GM20431 (cell line): ENCODE data around the gene CTNNA2.

Source experiments
- in situ Hi-C: fragments of 300-500 bp; cut with MseI, MboI; formaldehyde crosslinking; loops from one replicate; pipeline ENCODE4 v1.15.0; 2020; ENCODE audit warnings: low sequenced_read_pairs; ENCODE audit not compliant: unreplicated experiment

CTNNA2 gene

DNA sequence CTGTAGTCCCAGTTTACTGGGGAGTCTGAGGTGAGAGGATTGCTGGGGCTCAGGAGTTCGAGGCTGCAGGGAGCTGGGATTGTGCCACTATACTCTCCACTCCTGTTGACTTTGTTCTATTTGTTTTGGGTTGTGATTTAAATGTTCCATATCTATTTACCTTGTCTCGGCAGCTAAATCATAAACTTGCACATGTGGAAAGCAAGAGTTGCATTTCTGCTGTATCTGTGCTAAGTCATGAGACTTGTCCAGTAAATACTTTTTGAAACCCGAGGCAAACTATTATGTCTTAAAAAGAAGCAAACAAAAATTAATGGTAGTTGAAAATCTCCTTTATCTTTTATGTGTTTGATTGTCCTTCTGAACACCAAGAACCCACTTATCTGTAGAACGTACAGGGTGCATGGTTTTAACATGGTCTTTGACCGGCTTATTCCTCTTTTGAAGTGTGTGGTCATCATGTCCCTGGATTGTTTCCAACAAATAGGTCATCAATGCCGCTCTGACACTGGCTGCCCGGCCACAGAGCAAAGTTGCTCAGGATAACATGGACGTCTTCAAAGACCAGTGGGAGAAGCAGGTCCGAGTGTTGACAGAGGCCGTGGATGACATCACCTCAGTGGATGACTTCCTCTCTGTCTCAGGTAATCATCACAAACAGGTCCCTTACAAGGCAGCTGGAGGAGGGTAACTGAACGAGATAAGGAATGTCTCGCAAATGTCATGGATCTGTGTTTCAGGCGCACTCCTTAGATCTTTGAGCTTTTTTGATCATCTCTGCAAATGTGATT lies 1032.8 kb downstream of the CTNNA2 start:
- in situ Hi-C loops, result no loop called here

- in situ Hi-C loops, result no loop called here
These were observed 1033.9 kb downstream of the CTNNA2 start for GRCh38 chr2:80546766-80547165.

GRCh38 chr2:80547344-80547743 lies 1034.5 kb downstream of the CTNNA2 start:
- in situ Hi-C loops, result no loop called here

DNA sequence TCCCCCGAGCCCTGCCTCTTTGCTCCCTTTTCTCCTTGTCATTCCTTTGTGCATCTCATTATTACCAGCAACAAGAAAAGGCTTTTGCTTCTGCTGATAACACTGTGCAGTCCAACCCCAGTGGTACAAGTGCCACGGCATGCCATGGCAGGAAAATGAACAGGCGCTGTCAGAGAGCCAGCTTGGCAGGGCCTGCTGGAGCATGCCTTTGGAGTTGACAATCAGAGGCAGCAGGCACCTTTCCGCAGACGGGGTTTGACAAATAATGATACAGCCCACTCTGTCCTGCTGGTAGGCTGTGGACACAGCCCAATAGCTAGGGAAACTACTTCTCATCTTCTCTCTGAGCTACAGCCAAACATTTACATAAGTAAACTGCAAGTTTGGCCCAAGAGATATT lies 1035.6 kb downstream of the CTNNA2 start:
- in situ Hi-C loops, result no loop called here

- in situ Hi-C loops, result no loop called here
These were observed 1037.0 kb downstream of the CTNNA2 start for GRCh38 chr2:80549901-80550300.

DNA sequence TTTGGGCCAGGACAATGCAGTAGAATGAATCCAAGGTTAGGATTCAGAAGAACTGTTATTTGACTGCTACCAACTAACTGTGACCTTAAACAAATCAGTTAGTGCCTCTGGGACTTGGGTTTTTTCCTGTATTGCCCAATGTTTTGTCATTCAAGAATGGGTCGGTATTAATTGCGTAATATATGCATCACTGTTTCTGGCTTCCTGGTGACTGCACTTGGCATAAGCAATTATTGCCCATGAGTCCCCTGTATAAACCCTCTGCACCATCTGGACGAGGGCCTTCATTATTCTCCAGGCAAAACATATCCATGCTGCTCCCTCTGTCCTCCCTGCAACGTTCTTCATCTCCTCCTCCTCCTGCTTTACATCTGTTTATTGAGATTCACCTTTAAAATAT lies 1047.5 kb downstream of the CTNNA2 start:
- in situ Hi-C loops, result no loop called here

GRCh38 chr2:80568011-80568410 lies 1055.2 kb downstream of the CTNNA2 start:
- in situ Hi-C loops, result no loop called here

DNA sequence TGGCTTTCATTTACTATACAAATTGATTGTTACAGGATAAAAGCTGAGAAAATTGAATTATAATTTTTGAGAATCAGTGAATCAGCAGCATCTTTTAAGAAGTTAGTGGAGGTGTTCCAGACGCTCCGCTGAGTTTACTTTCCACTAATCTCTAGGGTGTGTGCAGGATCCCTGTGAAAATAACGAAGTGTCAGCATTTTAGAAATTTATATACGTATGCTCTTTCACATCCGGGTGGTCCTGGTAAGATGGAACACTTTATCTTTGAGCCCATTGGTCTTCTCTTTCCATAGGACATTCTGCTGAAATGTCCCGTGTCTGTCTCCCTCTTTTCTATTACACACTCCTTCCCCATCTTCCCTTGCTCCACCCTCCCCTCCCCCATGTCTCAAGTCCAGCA lies 1060.3 kb downstream of the CTNNA2 start:
- in situ Hi-C loops, result no loop called here

DNA sequence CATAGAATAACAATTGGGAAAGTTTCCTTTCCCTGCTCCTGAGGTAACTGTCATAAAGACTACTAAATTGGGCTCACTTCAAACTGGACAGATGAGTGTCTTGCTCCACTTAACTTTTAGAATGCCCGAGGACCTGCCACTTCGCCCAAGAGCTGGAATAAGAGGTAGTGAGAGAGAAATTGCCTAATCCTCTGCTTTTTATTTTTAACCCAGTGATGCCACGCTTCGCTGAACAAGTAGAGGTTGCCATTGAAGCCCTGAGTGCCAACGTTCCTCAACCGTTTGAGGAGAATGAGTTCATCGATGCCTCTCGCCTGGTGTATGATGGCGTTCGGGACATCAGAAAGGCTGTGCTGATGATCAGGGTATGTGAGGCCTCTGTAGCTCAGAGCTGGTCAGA lies 1061.1 kb downstream of the CTNNA2 start:
- in situ Hi-C loops, result no loop called here

GRCh38 chr2:80579756-80580155 lies 1066.9 kb downstream of the CTNNA2 start:
- in situ Hi-C loops, result no loop called here

- in situ Hi-C loops, result no loop called here
These were observed 1078.4 kb downstream of the CTNNA2 start for GRCh38 chr2:80591233-80591632.

GRCh38 chr2:80592106-80592505 lies 1079.3 kb downstream of the CTNNA2 start:
- in situ Hi-C loops, result no loop called here

DNA sequence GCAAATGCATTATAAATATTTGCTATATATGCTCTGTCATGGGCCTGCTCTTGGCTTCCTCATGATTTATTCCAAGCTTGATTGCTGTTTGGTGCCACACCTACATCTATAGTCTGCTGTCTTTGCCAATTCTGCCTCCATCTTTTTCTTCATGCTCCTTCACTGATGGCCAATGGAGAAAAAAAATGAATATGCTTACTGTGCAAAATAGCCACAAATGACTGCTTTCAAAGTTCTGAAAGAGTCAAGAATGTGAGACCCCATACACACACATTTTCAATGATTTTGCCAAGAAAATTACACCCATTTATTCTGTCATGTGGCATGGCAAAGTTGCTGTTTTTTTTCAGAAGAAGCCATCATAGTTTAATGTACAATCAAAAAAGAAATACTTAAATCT lies 1097.3 kb downstream of the CTNNA2 start:
- in situ Hi-C loops, result no loop called here

DNA sequence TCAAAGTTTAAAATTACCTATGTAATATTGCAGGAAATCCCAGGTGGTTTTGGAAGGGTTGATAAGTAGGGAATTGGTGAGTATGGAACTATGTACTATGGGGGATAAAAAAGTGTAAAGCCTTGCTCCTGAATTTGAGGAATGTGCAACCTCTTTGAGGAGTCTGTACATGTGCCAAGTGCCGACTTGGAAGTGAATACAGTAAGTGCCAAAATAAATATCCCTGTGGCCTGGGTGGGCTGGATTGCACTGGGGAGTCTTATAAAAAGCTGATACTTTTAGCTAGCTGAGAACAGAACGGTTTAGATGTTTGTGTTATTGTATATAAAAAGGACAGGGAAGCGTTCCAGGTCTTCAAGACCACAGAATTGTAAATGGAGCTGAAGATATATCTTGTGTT lies 1108.8 kb downstream of the CTNNA2 start:
- in situ Hi-C loops, result no loop called here

DNA sequence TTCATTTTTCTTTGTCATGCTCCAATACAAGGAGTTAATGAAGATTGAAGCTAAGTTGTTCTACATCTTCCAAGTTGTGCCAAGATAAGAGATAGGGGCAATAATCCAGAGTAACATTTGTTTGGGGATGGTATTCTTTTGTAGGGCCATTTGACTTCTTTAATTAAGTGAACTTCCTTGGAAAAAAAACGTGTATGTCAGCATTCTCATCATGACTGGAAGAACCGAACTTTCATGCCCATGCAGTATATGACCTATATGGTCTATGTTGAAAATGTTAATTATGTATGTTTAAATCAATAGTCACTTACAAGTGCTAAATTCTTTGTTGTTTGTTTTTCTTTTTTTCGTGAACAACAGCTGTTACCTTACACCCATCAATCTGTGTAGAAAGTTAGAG lies 1111.2 kb downstream of the CTNNA2 start:
- in situ Hi-C loops, result no loop called here

DNA sequence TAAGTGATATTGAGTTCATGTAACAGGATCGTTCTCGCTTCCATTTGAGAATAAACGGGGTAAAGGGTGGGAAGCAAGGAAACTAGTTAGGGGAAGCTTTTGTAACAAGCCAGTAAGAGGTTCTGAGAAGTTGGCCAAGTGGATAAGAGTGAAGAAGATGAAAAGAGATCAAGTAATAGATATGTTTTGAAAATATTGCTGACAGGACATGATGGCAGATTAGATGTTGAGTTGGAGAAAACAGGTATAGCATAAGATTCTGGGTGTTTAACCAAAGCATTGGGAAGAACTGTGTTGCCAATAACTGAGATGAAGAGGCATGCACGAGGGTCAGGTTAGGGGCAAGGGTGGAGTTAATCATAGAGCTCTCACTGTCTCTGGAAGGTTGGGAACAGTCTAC lies 1121.7 kb downstream of the CTNNA2 start:
- in situ Hi-C loops, result no loop called here

DNA sequence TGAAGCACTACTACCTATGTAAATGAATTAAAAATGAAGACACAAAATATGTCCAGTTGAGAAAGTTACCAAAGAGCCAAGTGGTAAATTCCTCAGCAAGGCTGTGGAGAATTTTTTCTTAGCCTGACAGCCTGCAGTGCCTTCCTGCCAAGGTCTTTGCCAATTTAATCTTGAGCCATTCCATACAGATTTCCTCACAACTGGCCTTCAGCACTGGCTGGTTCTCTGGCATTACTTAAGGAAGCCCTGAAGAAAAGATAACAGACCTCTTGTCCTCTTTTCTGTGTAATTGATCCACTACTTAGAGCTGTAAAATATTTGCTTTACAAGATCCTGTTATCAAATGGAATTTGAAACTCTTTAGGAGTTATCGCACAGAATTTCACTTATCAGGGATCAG lies 1125.9 kb downstream of the CTNNA2 start:
- in situ Hi-C loops, result no loop called here

DNA sequence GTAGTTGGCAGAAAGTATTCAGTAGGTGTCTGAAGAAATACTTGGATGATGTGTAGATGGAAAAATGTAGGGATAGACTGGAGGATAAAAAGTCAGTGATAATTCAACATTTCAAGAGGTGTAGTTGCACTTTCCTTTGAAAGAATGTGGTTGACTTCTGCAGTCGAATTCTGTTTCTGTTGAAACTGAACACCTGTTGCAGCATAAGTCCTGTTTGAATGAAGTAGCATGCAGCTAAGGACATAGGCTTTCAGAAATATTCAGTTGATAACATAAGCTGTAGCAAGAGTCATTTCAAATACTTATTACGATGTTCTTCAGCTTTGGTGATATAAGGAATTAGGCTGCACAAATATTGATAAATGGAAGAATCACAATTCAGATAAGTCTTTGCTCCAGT lies 1129.6 kb downstream of the CTNNA2 start:
- in situ Hi-C loops, result no loop called here

DNA sequence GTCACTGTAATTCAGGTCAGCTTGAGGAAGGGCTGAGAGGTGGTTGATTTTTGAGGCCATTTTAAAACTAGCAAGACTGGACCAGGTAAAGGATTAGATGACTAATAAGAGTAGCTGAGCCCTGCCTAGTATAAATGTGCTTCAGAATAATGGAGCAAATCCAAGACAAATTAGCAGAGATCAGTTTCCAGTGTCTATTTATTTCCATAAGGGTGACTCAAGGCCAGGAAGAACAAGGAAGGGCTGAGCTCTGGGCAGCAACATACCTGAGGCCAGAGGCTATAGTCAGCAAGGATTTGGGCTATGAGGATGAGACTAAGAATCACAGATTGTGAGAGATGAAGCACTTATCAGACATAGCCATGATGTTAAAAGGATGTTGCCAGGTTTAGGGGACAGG lies 1130.7 kb downstream of the CTNNA2 start:
- in situ Hi-C loops, result no loop called here

DNA sequence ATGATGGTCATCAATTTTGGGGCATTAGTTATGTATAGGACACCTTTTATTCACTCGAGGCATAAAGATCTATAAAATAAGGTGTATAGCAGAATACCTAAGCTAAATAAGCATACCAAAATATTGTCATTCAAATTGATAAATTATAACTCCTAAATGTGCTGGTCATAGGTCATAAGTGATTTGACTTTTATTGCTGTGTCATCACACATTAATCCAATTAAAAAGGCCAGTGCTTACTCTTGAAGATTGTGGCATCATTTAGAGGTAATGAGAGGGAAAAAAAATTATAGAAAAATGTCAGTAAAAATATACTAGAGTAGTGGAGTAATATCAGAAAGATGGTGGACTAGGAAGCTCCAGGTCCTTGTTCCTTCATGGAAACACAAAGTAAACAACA lies 1138.6 kb downstream of the CTNNA2 start:
- in situ Hi-C loops, result no loop called here

DNA sequence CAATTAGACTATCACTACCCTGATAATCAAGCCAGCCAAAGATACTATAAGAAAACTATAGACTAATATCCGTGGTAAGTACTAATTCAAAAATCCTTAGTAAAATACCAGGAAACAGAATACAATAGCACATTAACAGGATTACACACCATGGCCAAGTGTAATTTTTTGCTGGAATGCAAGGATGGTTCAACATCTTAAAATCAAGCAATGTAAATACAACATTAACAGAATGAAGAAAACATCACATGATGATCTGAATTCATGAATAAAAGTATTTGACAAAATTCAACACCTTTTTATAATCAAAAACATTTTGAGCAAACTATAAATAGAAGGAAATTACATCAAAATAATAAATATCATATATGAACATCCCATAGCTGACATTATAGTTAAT lies 1142.4 kb downstream of the CTNNA2 start:
- in situ Hi-C loops, result no loop called here

- in situ Hi-C loops, result no loop called here
These were observed 1157.9 kb downstream of the CTNNA2 start for GRCh38 chr2:80670763-80671162.
